HUDEP-2 (cell line): Measurements from ENCODE around the gene MAP2K2.

Source experiments
- DNase-seq, 76 experiments: peaks; one replicate each; lab custom pipeline; 2025; ENCODE audit not compliant: unreplicated experiment in 76 of 76; lab: John Stamatoyannopoulos, UW

Gene MAP2K2

GRCh38 chr19:4100647-4101495 lies 23.1 kb downstream of the MAP2K2 start:
- DNase-seq = no peak

GRCh38 chr19:4099041-4099764 lies 24.7 kb downstream of the MAP2K2 start:
- DNase-seq = no peak

GRCh38 chr19:4098493-4098892 lies 25.4 kb downstream of the MAP2K2 start:
- no peak for DNase-seq

- DNase-seq = no peak
Observed at GRCh38 chr19:4097501-4097900, 26.4 kb downstream of the MAP2K2 start.

GRCh38 chr19:4096049-4096892 lies 27.7 kb downstream of the MAP2K2 start:
- DNase-seq = peak in 6 of 76 experiments; percentile 12 to 40 (median 24)

GRCh38 chr19:4095488-4095844 lies 28.5 kb downstream of the MAP2K2 start:
- DNase-seq = no peak

- peak in 12 of 76 experiments; percentile 14 to 51 (median 24) for DNase-seq
Observed at GRCh38 chr19:4094761-4095487, 29.0 kb downstream of the MAP2K2 start.

- no peak for DNase-seq
Observed at GRCh38 chr19:4094291-4094690, 29.6 kb downstream of the MAP2K2 start.

GRCh38 chr19:4093643-4094175 lies 30.2 kb downstream of the MAP2K2 start:
- no peak for DNase-seq

GRCh38 chr19:4090356-4091220 lies 33.3 kb downstream of the MAP2K2 start:
- peak in 3 of 76 experiments; percentile 32 to 34 (median 33) for DNase-seq

GRCh38 chr19:4089946-4090345 lies 34.0 kb downstream of the MAP2K2 start:
- no peak for DNase-seq

GRCh38 chr19:4089400-4089908 lies 34.5 kb downstream of the MAP2K2 start:
- DNase-seq = peak in 73 of 76 experiments; percentile 30 to 89 (median 69)

GRCh38 chr19:4088975-4089374 lies 34.9 kb downstream of the MAP2K2 start:
- peak in 56 of 76 experiments; percentile 26 to 76 (median 52) for DNase-seq

GRCh38 chr19:4087787-4088679 lies 35.9 kb downstream of the MAP2K2 start:
- no peak for DNase-seq

GRCh38 chr19:4086411-4086867 lies 37.5 kb downstream of the MAP2K2 start:
- DNase-seq = no peak

- no peak for DNase-seq
Observed at GRCh38 chr19:4084547-4084877, 39.4 kb downstream of the MAP2K2 start.

GRCh38 chr19:4083677-4084546 lies 40.0 kb downstream of the MAP2K2 start:
- DNase-seq = no peak
